ENCODE results near the gene CLIC4. TPM values are rescaled to one million over a fixed set of nuclear protein-coding genes. Genes with fewer than 3 reads are reported as not detected.

The CLIC4 gene
- total and polyA plus RNA-seq, 9 of the 15 experiments (the other 6 are each of a cell fraction or from before 2014, with no cell fraction given) = 16.0 to 67.5 (median 38.4) TPM

- H2AFZ ChIP-seq (ENCODE audit: low read depth, low read length) = no peak overlapping the region
- no peaks in the 10 kb centered on the region for H3K9me1 ChIP-seq (ENCODE audit: control insufficient read depth, insufficient read depth, low read length)
- TSS peak; percentile 41 for BruUV-seq (replicated peaks)
- H3K9ac ChIP-seq (ENCODE audit: insufficient read depth in 1 of 2, low read depth in 2 of 2, low read length in 2 of 2) = no peak overlapping the region
- H3K9me3 ChIP-seq (replicated peaks; ENCODE audit: control insufficient read depth, insufficient read depth, low read depth, low read length) = no peaks in the 10 kb centered on the region
- DNase-seq (ENCODE audit: extremely low read depth in 1 of 4, low spot score in 3 of 4) (no peak), ATAC-seq (no peak), FAIRE-seq (no peak)
- H3K27me3 ChIP-seq (ENCODE audit: control insufficient read depth in 2 of 2, insufficient read depth in 2 of 2, low read length in 2 of 2) = no peaks in the 10 kb centered on the region
- 91% methylated on average over 15 of the region's 15 CpGs for WGBS (ENCODE audit: insufficient coverage, low coverage, missing lambda C conversion rate)
- H3K4me3 ChIP-seq = no peak overlapping the region
- H3K4me2 ChIP-seq (ENCODE audit: insufficient read depth, low read length) = no peak overlapping the region
- H3K36me3 ChIP-seq (ENCODE audit: control insufficient read depth, insufficient read depth, low read length) = no peaks in the 10 kb centered on the region
- no peaks in the 10 kb centered on the region for H3K79me2 ChIP-seq (ENCODE audit: control insufficient read depth, insufficient read depth, low read length)
- no peaks in the 10 kb centered on the region for H4K20me1 ChIP-seq (replicated peaks; ENCODE audit: control insufficient read depth, insufficient read depth, low read length)
- intact Hi-C loops (cut with micrococcal nuclease) = no loop called here
- ChIA-PET CTCF (ENCODE audit: low intra/inter-chr PET ratio) (no interaction called here), POLR2A (interaction anchor here (1.0 to 2.7 kb wide), 4 partner anchors 9 to 107 kb away, joined by 3 to 14 read pairs (median 6); no protein-coding TSS in a partner anchor)
- in situ Hi-C loops (cut with MboI) = no loop called here
- TF ChIP-seq E2F5 (CRISPR knock-in tag; IDR thresholded peaks at IDR 0.05) (no peak), MYNN (IDR thresholded peaks at IDR 0.05) (no peak), MYNN (CRISPR knock-in tag; IDR thresholded peaks at IDR 0.05) (no peak), ZNF444 (CRISPR knock-in tag; IDR thresholded peaks at IDR 0.05) (no peak), ZBTB33 (CRISPR knock-in tag; IDR thresholded peaks at IDR 0.05) (peak; percentile 7; the same call in 1 of the 2 replicates), KAT2B (IDR thresholded peaks at IDR 0.05; ENCODE audit: low read depth, low read length) (no peak)
- no peak overlapping the region for H3K27ac ChIP-seq (ENCODE audit: extremely low read depth, low read depth, low read length)
- H3K4me1 ChIP-seq (replicated peaks in 1 of 2; ENCODE audit: control insufficient read depth in 2 of 2, insufficient read depth in 2 of 2, low read length in 2 of 2) = peaks cover 16 to 26% of the 10 kb centered on the region in 2 experiments
These were observed 48.4 kb upstream of the CLIC4 start for GRCh38 chr1:24696756-24697330.

All from K562 (cell line).